NB4 (cell line): ENCODE data around the gene ROPN1L.

Experiments used
- CTCF ChIP-seq: IDR thresholded peaks from one replicate; pipeline ENCODE4 v1.5.1; 2012; ENCODE audit warnings: low read depth, low read length
- POLR2A ChIP-seq: IDR thresholded peaks from 2 replicates; pipeline ENCODE4 v1.6.1; 2011; ENCODE audit warnings: mild to moderate bottlenecking; ENCODE audit not compliant: insufficient read length; ENCODE audit errors: extremely low read depth

- TF ChIP-seq CTCF = no peak
- no peak for TF ChIP-seq POLR2A
These were observed 37.9 kb upstream of the ROPN1L start for GRCh38 chr5:10403829-10404228.
